ENCODE results near the gene ACSF3.

ACSF3 gene

DNA sequence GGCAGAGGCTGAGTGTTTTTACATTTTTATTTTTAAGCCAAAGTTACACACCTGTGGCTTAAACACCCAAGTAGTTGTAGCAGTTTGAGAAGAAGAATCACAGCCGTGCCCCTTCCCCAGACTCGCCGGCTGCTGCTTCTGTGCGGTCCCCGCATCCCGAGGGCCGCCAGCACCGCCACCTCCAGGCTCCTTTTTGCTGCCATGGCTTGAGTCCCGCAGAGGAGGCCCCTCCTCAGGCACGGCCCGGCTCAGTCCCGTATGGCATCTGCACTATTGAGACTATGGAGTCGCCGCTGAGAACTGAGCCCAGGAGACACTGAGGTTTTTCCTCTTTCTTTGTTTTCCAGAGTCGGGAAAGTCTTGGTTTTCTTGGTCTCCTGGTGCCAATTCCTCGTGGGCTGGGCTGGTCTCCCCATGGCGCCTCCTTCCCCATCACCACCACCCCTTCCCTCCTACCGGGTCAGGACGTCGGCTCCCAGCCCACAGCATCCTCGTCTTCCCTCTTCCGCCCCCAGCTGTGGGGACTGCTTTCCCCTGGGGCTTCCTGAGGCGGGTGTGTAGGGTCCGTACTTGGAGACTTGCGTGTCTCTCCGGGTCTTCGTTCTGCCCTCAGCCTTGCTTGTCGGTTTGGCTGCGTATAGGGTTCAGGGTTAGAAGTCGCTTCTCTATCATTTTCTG lies 45.3 kb downstream of the ACSF3 start:
- no peak for TF ChIP-seq CTCF (IDR thresholded peaks at IDR 0.05; ENCODE audit: insufficient read depth, low read depth, low read length, missing control alignments)
- no peak overlapping the region for H3K4me3 ChIP-seq (ENCODE audit: low read depth, low read length)
- no peak for DNase-seq (ENCODE audit: low read depth)

GRCh38 chr16:89139907-89140361 lies 46.3 kb downstream of the ACSF3 start:
- TF ChIP-seq CTCF (IDR thresholded peaks at IDR 0.05; ENCODE audit: insufficient read depth, low read depth, low read length, missing control alignments), result no peak
- no peak overlapping the region for H3K4me3 ChIP-seq (ENCODE audit: low read depth, low read length)

DNA sequence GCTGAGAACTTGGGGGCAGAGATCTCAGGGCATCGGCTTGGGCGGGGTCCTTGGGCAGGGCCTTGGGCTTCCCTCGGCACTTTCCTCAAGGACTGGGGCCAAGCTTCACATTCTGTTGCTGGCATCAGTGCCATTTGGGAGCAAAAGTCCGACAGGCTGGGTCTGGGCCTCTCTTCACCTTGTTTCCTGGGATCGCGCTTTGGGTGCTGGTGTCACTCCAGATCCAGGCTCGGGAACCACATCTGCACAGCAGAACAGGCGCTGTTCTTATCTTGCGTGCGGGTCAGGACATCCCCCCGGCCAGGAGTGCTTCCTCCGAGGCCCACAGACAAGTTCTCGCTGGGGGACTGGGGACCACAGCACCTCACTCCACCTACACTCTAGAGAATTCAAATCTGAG lies 46.7 kb downstream of the ACSF3 start:
- TF ChIP-seq CTCF (IDR thresholded peaks at IDR 0.05; ENCODE audit: insufficient read depth, low read depth, low read length, missing control alignments), result no peak
- no peak overlapping the region for H3K4me3 ChIP-seq (ENCODE audit: low read depth, low read length)
- no peak for DNase-seq (ENCODE audit: low read depth)

More at GRCh38 chr16:89139907-89140361, 46.3 kb downstream of the ACSF3 start:
- no peak for DNase-seq (ENCODE audit: low read depth)

DNA sequence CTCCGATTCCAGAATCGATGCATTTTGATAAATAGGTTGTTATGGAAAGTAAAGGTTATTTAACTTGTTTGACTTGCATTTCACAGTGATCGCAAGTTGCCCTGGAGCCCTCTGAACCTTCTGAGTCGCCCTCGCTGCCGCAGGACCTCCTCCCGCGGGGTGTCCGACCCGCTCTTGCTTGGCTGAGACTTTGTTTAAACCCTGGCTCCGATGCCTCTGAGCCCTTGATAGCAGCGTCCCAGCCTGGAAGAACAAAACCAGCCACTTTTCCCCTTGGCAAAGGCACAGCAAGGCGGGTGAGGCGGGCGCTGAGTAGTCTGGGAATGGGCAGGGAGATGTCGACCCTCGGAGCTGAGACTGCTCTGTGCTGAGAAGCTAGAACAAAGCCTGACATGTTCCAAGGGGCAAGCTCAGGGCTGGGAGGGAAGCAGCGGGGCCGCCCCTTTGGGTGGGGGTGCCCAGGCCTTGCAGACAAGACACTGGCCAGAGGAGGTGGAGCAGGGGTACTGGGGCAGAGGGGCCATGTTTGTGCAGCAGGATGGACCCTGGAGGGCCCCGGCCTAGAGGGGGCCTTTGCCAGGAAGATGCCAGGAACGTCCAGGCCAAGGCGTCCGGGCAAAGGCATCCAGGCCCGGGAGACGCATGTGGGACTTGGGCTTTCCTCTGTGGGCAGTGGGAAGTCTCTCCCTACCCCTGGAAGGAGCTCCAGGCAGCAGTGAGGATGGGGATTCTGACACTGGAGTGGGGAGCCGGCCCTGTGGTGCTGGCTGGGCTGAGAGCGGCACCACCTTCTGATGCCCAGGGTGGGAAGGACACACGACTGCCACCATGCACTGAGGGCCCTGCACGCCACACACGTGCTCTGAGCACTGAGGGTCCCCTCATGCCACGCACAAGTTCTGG lies 47.6 kb downstream of the ACSF3 start:
- no peak overlapping the region for H3K4me3 ChIP-seq (ENCODE audit: low read depth, low read length)
- TF ChIP-seq CTCF (IDR thresholded peaks at IDR 0.05; ENCODE audit: insufficient read depth, low read depth, low read length, missing control alignments), result no peak
- no peak for DNase-seq (ENCODE audit: low read depth)

GRCh38 chr16:89141884-89142267 lies 48.2 kb downstream of the ACSF3 start:
- no peak for DNase-seq (ENCODE audit: low read depth)
- H3K4me3 ChIP-seq (ENCODE audit: low read depth, low read length), result no peak overlapping the region
- no peak for TF ChIP-seq CTCF (IDR thresholded peaks at IDR 0.05; ENCODE audit: insufficient read depth, low read depth, low read length, missing control alignments)

- TF ChIP-seq CTCF (IDR thresholded peaks at IDR 0.05; ENCODE audit: insufficient read depth, low read depth, low read length, missing control alignments), result no peak
- DNase-seq (ENCODE audit: low read depth), result no peak
- H3K4me3 ChIP-seq (ENCODE audit: low read depth, low read length), result no peak overlapping the region
Measured at GRCh38 chr16:89142474-89143195, 49.0 kb downstream of the ACSF3 start.

Measured in GM12865 (cell line).